GM12873 (cell line): ENCODE results near the gene DNAJC19.

ENCODE experiments used
- TF ChIP-seq, protein P1 (sequence below): IDR thresholded peaks from 2 replicates; pipeline ENCODE4 v1.5.1; 2012; ENCODE audit warnings: low read depth, mild to moderate bottlenecking, moderate library complexity, low read length, control low read depth; ENCODE audit not compliant: insufficient read depth; ENCODE audit errors: missing control alignments

DNAJC19 gene

GRCh38 chr3:181006541-181006940 is 17.0 kb upstream of the DNAJC19 start:
- TF ChIP-seq, protein P1, sequence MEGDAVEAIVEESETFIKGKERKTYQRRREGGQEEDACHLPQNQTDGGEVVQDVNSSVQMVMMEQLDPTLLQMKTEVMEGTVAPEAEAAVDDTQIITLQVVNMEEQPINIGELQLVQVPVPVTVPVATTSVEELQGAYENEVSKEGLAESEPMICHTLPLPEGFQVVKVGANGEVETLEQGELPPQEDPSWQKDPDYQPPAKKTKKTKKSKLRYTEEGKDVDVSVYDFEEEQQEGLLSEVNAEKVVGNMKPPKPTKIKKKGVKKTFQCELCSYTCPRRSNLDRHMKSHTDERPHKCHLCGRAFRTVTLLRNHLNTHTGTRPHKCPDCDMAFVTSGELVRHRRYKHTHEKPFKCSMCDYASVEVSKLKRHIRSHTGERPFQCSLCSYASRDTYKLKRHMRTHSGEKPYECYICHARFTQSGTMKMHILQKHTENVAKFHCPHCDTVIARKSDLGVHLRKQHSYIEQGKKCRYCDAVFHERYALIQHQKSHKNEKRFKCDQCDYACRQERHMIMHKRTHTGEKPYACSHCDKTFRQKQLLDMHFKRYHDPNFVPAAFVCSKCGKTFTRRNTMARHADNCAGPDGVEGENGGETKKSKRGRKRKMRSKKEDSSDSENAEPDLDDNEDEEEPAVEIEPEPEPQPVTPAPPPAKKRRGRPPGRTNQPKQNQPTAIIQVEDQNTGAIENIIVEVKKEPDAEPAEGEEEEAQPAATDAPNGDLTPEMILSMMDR, result no peak

GRCh38 chr3:180996415-180996932 is 6.9 kb upstream of the DNAJC19 start:
- TF ChIP-seq, protein P1, result no peak

- TF ChIP-seq, protein P1, result no peak
Measured at GRCh38 chr3:180990505-180990904, 969 bp upstream of the DNAJC19 start.

DNA sequence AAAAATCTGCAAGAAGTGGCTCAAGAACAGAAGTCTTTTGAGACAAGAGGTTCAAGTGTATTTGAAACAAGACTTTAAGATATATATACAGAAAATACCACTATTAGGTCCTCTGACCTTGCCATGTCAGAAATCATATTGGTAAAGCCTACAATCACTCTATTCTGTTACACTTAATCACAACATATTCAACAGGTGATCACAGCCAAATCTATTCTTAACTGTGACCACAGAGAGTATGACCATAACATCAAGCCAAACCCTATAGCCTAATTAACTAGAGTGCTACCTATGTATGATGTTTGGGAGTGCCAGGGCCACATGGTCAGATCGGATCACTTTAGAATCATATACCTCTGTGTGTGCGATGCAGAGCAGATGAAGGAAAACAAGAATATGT is 2.2 kb downstream of the DNAJC19 start:
- TF ChIP-seq, protein P1, result no peak

DNA sequence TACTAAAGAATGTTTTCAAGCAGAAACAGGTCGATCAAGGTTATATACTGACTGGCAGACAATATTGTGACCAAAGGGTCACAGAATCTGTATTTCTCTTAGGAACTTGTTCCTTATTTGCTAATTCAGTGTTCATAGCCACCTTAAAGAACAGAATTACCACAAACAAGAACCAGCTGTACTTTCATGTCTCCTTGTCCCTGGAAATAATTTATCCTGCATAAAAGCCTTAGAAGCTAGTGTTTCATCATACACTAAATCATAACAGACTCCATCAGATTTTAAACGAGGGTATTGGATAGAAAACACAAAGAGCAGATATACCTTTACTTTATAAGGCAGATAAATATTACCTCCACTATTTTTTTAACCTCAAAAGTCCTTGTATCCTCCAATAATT is 6.4 kb downstream of the DNAJC19 start:
- TF ChIP-seq, protein P1, result no peak

DNA sequence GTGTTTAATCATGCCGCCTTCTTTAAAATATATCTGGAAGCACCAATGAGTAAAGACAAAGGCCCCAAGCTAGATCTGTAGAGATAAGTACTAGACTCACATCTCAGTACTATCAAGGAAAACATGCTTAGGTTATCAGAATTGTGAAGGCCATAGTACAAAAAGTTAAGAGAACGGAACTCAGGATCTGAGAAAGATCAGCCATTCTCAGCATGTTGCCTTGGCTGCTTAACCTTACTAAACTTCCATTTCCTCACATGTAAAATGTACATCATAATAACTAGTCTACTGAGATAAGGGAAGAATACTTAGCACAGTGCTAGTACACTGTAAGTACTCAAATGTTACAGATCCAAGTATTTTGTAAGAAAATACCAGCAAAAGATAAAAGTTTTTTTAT is 7.6 kb downstream of the DNAJC19 start:
- TF ChIP-seq, protein P1, result no peak

DNA sequence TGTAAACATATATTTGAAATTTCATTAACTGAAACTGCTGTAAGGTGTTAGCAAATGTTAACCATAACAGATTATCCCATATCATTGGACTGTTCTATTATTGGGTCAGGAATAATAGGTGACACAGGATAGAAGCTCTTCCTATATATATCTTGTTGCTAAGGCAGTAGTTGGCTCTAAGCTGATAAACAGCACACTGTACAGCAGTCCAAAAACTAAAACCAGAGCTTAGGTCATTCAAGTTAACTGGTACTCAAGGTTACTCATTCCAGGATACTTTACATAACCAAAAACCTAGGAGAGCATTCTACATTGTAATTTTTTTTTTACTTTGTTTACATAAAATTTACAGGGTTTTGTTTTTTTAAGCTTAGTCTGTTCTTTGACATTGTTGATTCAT is 8.9 kb downstream of the DNAJC19 start:
- TF ChIP-seq, protein P1, result no peak
